Osteoblast (primary cell): Measurements from ENCODE around the gene ZSWIM6. TPM values are rescaled to one million over a fixed set of nuclear protein-coding genes. Genes with fewer than 3 reads are reported as not detected.
"Not testable (repeated sequence)": the region's sequence is repeated elsewhere in the genome, so short reads cannot be mapped to it uniquely, and the experiment has no call there.

Experiments
- DNase-seq: peaks from one replicate; pipeline ENCODE4 v3.0.0; 2011; ENCODE audit warnings: low spot score, mixed read lengths; ENCODE audit not compliant: insufficient read length; ENCODE audit errors: missing footprints
- H2AFZ ChIP-seq: 2 replicates; pipeline ENCODE4 v1.6.0; 2011; ENCODE audit warnings: mild to moderate bottlenecking, low read length
- H3K27ac ChIP-seq: 2 replicates; pipeline ENCODE4 v1.5.1; 2011; ENCODE audit warnings: mild to moderate bottlenecking, low read depth, low read length, moderate library complexity
- H3K27me3 ChIP-seq: 2 replicates; pipeline ENCODE4 v1.6.0; 2012; ENCODE audit warnings: mild to moderate bottlenecking, control low read depth, inconsistent platforms, low read length, moderate library complexity; ENCODE audit not compliant: insufficient read depth
- H3K36me3 ChIP-seq: 2 replicates; pipeline ENCODE4 v1.5.1; 2011; ENCODE audit warnings: mild to moderate bottlenecking, low read length, control low read depth, moderate library complexity; ENCODE audit not compliant: insufficient read depth
- H3K4me1 ChIP-seq: 2 replicates; pipeline ENCODE4 v1.5.1; 2011; ENCODE audit warnings: mild to moderate bottlenecking, low read length, control low read depth, moderate library complexity; ENCODE audit not compliant: insufficient read depth
- H3K4me2 ChIP-seq: 2 replicates; pipeline ENCODE4 v1.6.0; 2011; ENCODE audit warnings: mild to moderate bottlenecking, low read length; ENCODE audit not compliant: insufficient read depth
- H3K4me3 ChIP-seq: fragments of 200-600 bp; sonication (generic); 3 replicates; pipeline ENCODE4 v1.5.1; 2012; ENCODE audit warnings: mild to moderate bottlenecking, low read length, inconsistent platforms; ENCODE audit not compliant: insufficient read depth
- H3K79me2 ChIP-seq: 2 replicates; pipeline ENCODE4 v1.6.0; 2012; ENCODE audit warnings: mild to moderate bottlenecking, low read length, control low read depth, inconsistent platforms; ENCODE audit not compliant: insufficient read depth
- H3K9me3 ChIP-seq: 2 replicates; pipeline ENCODE4 v1.5.1; 2011; ENCODE audit warnings: low read depth, low read length, control low read depth
- H4K20me1 ChIP-seq: 2 replicates; pipeline ENCODE4 v1.6.0; 2012; ENCODE audit warnings: mild to moderate bottlenecking, low read length, control low read depth; ENCODE audit not compliant: insufficient read depth
- total RNA-seq: library from RNA; depleted of rRNA; stranded (reverse); fragments of >200 nt; gene quantifications from 2 replicates; pipeline ENCODE4 v1.2.3, GENCODE V29; 2012
- TF ChIP-seq, protein P1 (sequence below): IDR thresholded peaks from 2 replicates; pipeline ENCODE4 v1.5.1; 2011; ENCODE audit warnings: mild to moderate bottlenecking, low read depth, low read length, moderate library complexity; ENCODE audit errors: extremely low read depth

ZSWIM6 gene
- total RNA-seq, 1 donor: 10.5 TPM

DNA sequence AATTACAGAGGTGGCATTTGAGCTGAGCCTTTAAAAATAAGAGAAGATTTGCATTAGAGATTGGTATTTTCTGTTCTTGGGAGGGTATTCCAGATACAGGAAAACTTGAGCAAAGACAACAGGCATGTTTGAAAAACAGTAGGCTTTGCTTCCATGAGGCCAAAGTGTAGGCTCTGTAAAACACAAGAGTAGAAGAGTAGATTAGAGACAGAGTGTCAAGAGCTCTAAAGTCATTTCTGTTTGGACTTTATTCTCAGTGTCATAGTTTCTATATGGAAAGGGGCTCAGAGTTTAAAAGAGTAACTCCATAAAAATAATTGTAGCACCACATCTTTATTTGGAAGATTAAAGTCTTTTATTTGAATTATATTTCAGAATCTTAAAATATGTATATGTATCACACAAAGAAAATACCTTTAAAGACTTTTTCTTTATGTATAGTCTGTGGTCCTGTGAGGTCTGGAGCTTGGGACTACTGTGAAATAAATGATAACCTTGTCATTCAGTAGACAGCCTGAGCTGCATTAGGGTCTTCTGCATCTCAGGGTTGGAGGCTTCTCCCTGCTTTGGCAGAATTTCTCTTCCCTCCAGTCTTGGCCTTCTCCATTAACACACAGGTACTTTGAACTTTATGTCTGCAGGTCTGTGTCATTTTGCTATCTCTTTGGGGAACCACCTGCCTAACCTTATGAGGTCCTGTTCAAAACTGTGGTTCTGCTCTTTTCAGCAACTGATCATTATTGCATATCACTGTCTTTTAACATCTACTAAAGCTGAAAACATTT, 73.6 kb downstream of the ZSWIM6 start:
- H3K36me3 ChIP-seq: no peaks in the 10 kb centered on the region
- H2AFZ ChIP-seq: no peak overlapping the region
- H3K4me3 ChIP-seq: no peak overlapping the region
- no peaks in the 10 kb centered on the region for H3K9me3 ChIP-seq
- H3K79me2 ChIP-seq: peaks cover 86% of the 10 kb centered on the region
- no peak for DNase-seq
- H3K4me1 ChIP-seq: peaks cover 32% of the 10 kb centered on the region
- H4K20me1 ChIP-seq: peaks cover 10% of the 10 kb centered on the region
- H3K27ac ChIP-seq: no peak overlapping the region
- no peak overlapping the region for H3K4me2 ChIP-seq
- H3K27me3 ChIP-seq: no peaks in the 10 kb centered on the region
- TF ChIP-seq, protein P1, sequence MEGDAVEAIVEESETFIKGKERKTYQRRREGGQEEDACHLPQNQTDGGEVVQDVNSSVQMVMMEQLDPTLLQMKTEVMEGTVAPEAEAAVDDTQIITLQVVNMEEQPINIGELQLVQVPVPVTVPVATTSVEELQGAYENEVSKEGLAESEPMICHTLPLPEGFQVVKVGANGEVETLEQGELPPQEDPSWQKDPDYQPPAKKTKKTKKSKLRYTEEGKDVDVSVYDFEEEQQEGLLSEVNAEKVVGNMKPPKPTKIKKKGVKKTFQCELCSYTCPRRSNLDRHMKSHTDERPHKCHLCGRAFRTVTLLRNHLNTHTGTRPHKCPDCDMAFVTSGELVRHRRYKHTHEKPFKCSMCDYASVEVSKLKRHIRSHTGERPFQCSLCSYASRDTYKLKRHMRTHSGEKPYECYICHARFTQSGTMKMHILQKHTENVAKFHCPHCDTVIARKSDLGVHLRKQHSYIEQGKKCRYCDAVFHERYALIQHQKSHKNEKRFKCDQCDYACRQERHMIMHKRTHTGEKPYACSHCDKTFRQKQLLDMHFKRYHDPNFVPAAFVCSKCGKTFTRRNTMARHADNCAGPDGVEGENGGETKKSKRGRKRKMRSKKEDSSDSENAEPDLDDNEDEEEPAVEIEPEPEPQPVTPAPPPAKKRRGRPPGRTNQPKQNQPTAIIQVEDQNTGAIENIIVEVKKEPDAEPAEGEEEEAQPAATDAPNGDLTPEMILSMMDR: no peak

DNA sequence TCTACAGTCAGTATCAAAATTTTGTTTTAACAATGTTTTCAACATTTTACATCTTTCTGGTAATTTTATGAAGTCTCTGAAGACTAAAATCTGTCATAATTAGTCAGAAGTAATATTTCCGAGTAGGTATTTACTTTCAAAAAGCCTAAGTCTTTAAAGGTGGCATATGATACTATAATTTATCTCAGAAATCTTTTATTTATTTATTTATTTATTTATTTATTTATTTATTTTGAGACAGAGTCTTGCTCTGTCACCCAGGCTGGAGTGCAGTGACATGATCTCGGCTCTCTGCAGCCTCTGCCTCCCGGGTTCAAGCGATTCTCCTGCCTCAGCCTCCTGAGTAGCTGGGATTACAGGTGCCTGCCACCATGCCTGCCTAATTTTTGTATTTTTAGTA, 74.4 kb downstream of the ZSWIM6 start:
- H3K27me3 ChIP-seq, H3K4me3 ChIP-seq, H3K36me3 ChIP-seq, H2AFZ ChIP-seq, H3K9me3 ChIP-seq, H3K27ac ChIP-seq, DNase-seq, H4K20me1 ChIP-seq, H3K4me2 ChIP-seq: not testable (repeated sequence)
- Histone ChIP-seq H3K79me2 (peaks cover 86% of the 10 kb centered on the region), H3K4me1 (peaks cover 27% of the 10 kb centered on the region)

DNA sequence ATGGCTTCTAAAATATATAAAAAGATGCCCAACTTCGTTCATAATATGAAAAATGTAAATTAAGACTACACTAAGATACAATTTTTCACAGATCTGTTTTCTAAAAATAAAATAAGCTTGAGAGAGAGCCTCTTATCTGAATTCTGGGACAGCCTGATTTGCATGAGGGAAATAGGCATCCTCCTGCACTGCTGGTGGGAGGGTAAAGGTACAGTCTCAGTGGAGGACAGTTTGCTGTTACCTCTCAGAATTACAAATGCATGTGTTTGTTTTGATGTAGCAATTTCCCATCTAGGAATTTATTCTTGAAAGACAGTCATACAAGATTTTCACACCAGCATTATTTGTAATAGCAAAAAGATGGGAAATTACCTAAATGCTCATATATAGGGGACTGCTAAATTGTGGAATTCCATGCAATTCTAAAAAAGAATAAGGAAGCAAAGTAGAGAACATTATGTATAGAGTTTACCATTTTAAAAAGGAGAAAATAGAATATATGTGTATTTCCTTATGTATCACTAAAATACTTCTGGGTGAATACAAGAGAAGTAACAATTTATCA, 75.7 kb downstream of the ZSWIM6 start:
- peaks cover 86% of the 10 kb centered on the region for H3K79me2 ChIP-seq
- H4K20me1 ChIP-seq: peaks cover 4% of the 10 kb centered on the region
- H2AFZ ChIP-seq: no peak overlapping the region
- TF ChIP-seq, protein P1: no peak
- H3K9me3 ChIP-seq: no peaks in the 10 kb centered on the region
- H3K4me2 ChIP-seq: no peak overlapping the region
- H3K4me3 ChIP-seq: no peak overlapping the region
- no peaks in the 10 kb centered on the region for H3K36me3 ChIP-seq
- no peaks in the 10 kb centered on the region for H3K27me3 ChIP-seq
- H3K4me1 ChIP-seq: peaks cover 20% of the 10 kb centered on the region
- H3K27ac ChIP-seq: peak overlapping the region; percentile 75
- DNase-seq: no peak

DNA sequence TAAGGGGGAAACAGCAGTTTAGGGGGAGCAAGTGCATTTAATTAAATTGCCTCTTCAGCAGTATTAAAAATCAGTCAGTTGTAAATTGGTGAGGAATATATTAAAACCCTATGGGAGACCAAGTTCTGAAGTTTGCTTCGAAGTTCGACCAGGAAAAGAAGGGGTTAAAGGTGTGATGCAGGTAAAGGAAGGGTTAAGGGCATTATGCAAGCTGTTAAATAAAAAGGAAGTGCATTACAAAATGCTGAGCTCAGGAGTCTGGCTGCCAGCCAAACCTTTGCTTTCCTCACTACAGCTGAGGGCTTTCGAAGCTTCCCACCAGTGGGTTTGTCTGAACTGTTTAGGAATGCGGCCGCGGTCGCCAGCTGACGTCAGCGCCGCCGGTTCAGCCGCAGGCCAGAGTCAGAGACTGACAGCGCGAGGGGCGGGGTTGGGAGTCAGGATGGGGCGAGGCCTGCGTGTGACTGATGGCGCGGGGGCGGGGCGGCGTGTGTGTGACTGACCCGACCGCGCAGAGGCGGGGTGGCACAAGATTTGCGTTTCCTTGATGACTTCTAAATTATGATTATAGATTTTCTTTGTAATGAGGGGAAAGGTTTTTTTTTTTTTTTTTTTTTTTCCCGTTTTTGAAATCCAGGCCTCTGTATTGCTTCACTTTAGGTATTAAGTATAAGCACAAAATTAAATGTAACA, 76.6 kb downstream of the ZSWIM6 start:
- H3K9me3 ChIP-seq: no peaks in the 10 kb centered on the region
- H3K27me3 ChIP-seq: no peaks in the 10 kb centered on the region
- peak; percentile 97 for DNase-seq
- peaks cover 78% of the 10 kb centered on the region for H3K79me2 ChIP-seq
- peak overlapping the region; percentile 30 for H3K4me3 ChIP-seq
- H4K20me1 ChIP-seq: no peaks in the 10 kb centered on the region
- H3K36me3 ChIP-seq: no peaks in the 10 kb centered on the region
- H3K4me2 ChIP-seq: peak overlapping the region; percentile 71
- H3K4me1 ChIP-seq: peaks cover 20% of the 10 kb centered on the region
- no peak overlapping the region for H2AFZ ChIP-seq
- H3K27ac ChIP-seq: peak overlapping the region; percentile 100
- TF ChIP-seq, protein P1: no peak
